Measurements from ENCODE around the gene KRTAP1-3. TPM values are rescaled to one million over a fixed set of nuclear protein-coding genes. Genes with fewer than 3 reads are reported as not detected.
"Not testable (repeated sequence)": the region's sequence is repeated elsewhere in the genome, so short reads cannot be mapped to it uniquely, and the experiment has no call there.

Gene KRTAP1-3
- total RNA-seq (2014; rRNA removed; shearing (Covaris generic)): not detected in 2 replicates
- polyA plus RNA-seq (2015; cell fraction: cytosol; rRNA removed): not detected in 2 replicates
- polyA plus RNA-seq (2015; cell fraction: nucleus; rRNA removed): not detected in 2 replicates

- in situ Hi-C loops (cut with HindIII; ENCODE audit: low pct_unique_long_range_greater_than_20kb, low sequenced_read_pairs); DNase-seq (ENCODE audit: low read depth, low spot score): not testable (repeated sequence)
Observed at GRCh38 chr17:41034346-41034935, at the start of gene KRTAP1-3. KRTAP1-3 (minus strand) TSS chr17:41034874; CDS start chr17:41034821, 53 bp downstream.

DNA sequence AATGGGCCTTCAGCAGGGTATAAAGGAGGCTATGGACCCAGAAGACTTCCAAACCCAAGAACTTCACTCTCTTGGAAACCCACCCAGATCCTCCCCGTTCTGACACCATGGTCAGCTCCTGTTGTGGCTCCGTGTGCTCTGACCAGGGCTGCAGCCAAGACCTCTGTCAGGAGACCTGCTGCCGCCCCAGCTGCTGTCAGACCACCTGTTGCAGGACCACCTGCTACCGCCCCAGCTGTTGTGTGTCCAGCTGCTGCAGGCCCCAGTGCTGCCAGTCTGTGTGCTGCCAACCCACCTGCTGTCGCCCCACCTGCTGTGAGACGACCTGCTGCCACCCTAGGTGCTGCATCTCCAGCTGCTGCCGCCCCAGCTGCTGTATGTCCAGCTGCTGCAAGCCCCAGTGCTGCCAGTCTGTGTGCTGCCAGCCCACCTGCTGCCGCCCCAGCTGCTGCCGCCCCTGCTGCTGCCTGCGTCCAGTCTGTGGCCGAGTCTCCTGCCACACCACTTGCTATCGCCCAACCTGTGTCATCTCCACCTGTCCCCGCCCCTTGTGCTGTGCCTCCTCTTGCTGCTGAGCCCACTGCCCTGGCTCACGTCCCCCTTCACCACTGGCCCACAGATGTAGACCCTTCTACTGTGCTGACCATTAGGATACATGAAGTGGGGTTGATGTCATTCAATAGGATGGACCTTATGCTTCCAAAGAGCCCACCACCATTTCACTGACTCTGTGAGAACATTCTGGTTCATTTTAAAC, 49.6 kb upstream of the KRTAP1-3 start, which contains the start of gene KRTAP4-7:
Gene KRTAP4-7, plus strand, starts transcription at position 51 of the 757 bp plus-strand sequence. Its CDS starts 57 bp downstream, at position 108.
- in situ Hi-C loops (cut with HindIII; ENCODE audit: low pct_unique_long_range_greater_than_20kb, low sequenced_read_pairs); DNase-seq (ENCODE audit: low read depth, low spot score): not testable (repeated sequence)

DNA sequence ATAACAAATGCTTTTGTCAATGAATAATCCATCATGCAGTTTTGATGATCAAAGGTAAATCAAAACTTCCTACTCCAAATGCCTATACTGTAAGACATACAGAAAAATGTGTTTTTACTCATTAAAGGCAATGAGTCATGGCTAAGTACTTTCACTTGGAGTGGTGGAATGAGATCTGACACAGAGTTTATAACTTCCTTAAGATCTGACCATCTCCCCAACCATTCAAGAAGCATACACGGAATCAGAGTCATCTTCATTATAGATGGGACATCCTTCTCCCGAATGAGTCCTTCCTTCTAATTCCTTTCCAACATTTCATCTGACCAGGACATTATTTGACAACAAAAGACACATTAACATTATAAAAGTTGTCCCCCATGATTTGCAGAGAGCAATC, 48.8 kb upstream of the KRTAP1-3 start:
- in situ Hi-C loops (cut with HindIII; ENCODE audit: low pct_unique_long_range_greater_than_20kb, low sequenced_read_pairs); DNase-seq (ENCODE audit: low read depth, low spot score): not testable (repeated sequence)

- peak; percentile 93 for DNase-seq (ENCODE audit: low read depth, low spot score)
- in situ Hi-C loops (cut with HindIII; ENCODE audit: low pct_unique_long_range_greater_than_20kb, low sequenced_read_pairs): no loop called here
Observed at GRCh38 chr17:41082626-41083025, 48.0 kb upstream of the KRTAP1-3 start.

GRCh38 chr17:41076788-41077187, 42.1 kb upstream of the KRTAP1-3 start:
- in situ Hi-C loops (cut with HindIII; ENCODE audit: low pct_unique_long_range_greater_than_20kb, low sequenced_read_pairs): no loop called here
- DNase-seq (ENCODE audit: low read depth, low spot score): no peak

- no peak for DNase-seq (ENCODE audit: low read depth, low spot score)
- in situ Hi-C loops (cut with HindIII; ENCODE audit: low pct_unique_long_range_greater_than_20kb, low sequenced_read_pairs): no loop called here
Observed at GRCh38 chr17:41073676-41074075, 39.0 kb upstream of the KRTAP1-3 start.

DNA sequence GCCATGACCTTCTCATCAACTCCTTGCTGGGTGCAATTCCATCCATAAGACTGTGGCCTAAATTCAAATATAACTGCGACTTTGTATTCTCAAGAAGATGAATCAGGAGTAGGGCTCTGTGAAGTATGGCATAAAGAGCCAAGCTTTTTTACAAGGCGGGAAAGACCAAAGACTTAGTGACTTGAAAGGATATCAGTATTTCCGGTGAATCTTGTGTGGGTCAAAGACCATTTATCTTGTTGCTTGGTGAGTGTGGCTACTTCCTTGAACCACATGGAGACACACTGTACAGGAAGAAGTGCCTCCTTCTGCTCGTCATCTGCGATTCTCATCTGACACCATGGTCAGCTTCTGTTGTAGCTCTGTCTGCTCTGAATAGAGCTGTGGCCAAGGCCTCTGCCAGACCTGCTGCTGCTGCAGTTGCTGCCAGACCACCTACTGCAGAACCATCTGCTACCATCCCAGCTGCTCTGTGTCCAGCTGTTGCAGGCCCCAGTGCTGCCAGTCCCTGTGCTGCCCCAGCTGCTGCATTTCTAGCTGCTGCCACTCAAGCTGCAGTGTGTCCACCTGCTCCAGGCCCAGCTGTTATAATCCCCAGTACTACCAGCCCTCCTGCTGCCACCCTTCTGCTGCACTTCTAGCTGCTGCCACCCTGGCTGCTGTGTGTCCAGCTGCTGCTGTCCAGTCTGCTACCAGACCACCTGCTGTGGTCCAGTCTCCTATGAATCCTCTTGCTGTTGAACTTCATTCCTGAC, 37.1 kb upstream of the KRTAP1-3 start:
- DNase-seq (ENCODE audit: low read depth, low spot score): no peak
- in situ Hi-C loops (cut with HindIII; ENCODE audit: low pct_unique_long_range_greater_than_20kb, low sequenced_read_pairs): no loop called here

DNA sequence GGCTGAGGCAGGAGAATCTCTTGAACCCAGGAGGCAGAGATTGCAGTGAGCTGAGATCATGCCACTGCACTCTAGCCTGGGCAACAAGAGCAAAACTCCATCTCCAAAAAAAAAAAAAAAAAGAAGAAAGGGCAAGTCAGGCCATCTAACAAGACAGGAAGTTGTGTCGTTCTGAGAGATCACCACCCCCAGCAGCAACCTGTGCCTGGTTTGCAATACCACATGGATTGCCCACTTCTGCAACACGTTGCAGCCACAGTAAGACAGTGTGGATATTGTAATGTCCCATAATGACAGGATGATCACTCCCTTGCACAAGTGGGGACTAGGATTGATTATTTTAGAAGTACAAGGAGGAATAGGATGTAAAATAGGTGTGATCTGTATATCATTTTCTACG, 34.4 kb upstream of the KRTAP1-3 start:
- DNase-seq (ENCODE audit: low read depth, low spot score): no peak
- in situ Hi-C loops (cut with HindIII; ENCODE audit: low pct_unique_long_range_greater_than_20kb, low sequenced_read_pairs): no loop called here

DNA sequence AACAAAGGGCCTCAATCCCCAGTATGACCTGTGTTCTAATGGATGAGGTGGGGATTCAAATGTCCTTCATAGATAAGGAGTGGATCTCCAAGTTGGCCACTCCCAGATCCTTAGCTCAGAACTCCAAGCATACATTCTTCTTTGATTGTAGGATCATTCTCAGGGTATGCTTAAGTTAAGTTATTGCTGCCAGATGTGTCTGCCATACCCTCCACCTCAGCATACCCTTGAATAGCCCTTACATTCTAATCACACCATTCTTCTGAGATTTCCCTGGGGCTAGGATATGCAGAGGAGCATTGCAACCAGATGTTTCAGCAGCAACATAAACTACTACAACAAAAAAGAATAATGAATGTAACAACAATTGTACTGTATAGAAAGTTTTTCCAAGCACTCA, 32.6 kb upstream of the KRTAP1-3 start:
- in situ Hi-C loops (cut with HindIII; ENCODE audit: low pct_unique_long_range_greater_than_20kb, low sequenced_read_pairs): no loop called here

DNA sequence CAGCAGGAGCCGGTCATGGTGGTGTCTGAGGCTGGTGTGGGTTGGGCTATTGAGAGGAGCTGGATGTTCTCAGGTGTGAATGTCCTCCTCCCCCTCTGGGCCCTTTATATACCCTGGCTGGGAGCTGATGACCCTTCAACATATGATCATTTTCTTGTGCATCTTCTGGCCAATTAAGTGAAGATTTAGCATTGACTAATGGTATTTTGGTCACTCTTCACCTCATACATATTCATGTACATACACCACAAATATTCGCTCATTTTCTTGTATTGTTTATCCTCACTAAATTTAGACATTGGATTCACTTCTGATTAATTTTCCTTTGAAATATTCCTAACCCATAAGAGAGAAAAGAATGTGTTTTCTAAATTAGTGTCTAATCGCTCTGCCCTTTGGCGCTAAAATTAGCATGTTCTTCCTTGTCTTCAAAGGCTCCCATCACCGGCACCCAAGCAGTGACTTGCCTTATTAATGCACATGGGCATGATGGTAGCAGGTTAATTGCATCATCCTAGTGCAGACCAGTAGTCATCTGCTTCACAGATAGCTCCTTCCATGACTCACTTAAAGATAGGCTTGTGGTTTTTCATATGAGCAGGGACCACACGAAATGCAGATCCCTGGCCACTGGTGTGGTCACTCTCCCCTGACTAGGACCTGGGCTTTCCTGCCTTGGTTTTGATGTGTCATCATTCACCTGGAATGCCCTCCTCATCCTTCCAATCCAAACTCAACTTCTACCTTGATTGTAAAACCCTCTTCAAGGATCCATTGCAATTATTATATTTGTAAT, 31.4 kb upstream of the KRTAP1-3 start, which contains the start of gene KRTAP2-4:
Gene KRTAP2-4, minus strand, starts transcription at position 51 of the 796 bp plus-strand sequence. Its CDS starts 34 bp downstream, at position 17.
- no peak for DNase-seq (ENCODE audit: low read depth, low spot score)
- in situ Hi-C loops (cut with HindIII; ENCODE audit: low pct_unique_long_range_greater_than_20kb, low sequenced_read_pairs): no loop called here

More for the DNA sequence above, 32.6 kb upstream of the KRTAP1-3 start:
- no peak for DNase-seq (ENCODE audit: low read depth, low spot score)

DNA sequence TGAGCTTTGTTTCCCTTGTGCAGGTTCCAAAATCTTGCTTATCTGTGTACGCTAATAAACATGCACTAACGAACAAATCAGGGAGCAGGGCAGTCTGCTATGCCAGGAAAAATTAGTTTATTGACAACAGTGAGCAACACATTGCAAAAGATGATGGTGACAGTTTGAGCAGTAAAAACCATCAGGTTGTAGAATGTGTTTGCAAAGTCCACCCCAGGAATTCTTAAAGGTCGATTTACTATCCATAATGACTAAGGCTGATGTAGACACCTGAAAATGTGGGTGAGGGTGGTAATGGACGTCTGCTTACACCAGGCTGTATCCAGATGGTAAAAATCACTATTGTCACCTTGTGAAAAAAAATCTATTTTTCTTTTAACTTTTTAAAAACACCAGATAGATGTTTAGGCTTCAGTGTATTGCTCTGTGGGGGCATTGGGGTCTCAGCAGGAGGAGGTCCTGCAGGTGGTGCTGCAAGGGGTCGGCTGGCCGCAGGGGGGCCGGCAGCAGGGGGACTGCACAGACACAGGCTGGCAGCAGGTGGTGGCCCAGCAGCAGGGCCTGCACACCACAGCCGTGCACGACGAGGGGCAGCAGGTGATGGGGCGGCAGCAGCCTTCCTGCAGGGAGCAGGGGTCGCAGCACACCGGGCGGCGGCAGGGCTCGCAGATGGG, 30.5 kb upstream of the KRTAP1-3 start:
- in situ Hi-C loops (cut with HindIII; ENCODE audit: low pct_unique_long_range_greater_than_20kb, low sequenced_read_pairs); DNase-seq (ENCODE audit: low read depth, low spot score): not testable (repeated sequence)

DNA sequence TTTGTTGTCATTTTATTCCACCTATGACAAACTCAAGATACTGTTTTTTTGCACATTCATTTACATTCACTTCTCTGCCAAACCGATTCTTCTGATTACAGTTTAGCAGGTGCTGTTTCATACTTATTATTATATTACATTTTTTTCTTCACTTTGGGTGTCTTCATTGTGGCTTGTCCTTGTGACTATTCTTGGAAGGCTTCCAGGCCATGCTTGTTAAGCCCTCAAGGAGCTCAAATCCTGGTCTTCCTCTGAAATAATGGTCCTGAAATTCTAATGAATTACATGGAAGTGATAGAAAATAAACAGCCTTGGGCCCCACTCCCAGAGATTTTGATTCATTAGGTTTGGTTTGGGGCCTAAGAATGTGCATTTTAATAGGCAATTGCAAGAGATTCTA, 29.6 kb upstream of the KRTAP1-3 start:
- in situ Hi-C loops (cut with HindIII; ENCODE audit: low pct_unique_long_range_greater_than_20kb, low sequenced_read_pairs): no loop called here
- no peak for DNase-seq (ENCODE audit: low read depth, low spot score)

DNA sequence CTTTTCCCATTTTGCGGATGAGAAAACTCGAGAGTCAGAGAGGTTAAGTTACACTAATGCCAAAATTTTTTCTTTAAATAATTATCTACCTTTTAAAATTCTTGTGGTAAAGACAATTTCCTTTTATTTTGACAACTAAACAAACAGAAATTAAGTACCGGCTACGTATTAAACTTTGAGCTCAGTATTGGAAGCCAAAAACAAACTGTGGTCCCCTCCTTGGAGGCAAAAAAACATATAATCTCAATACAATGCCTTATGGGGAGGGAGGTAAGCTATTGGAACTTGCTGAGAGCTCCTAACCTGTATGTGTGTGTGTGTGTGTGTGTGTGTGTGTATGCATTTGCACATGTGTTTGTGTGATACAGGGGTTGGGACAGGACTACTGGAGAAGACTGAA, 28.8 kb upstream of the KRTAP1-3 start:
- no peak for DNase-seq (ENCODE audit: low read depth, low spot score)
- in situ Hi-C loops (cut with HindIII; ENCODE audit: low pct_unique_long_range_greater_than_20kb, low sequenced_read_pairs): no loop called here

DNA sequence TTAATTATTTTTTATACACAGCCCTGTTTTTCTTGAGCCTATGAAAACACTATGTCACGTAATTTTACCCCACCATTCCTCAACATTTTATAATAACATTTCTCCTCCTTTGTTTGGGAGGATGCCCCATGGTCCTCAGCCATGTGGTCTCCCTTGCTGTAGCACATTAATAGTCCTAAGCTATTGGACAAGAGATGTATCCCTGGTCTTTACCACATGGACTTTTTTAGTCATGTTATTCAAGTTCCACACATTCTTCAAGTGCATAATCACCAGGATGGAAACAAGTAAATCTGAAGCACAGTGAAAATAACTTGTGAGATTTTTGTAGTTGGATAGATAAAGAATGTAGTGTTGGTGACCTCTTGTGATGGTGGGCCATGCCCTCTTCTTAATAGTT, 27.3 kb upstream of the KRTAP1-3 start:
- no peak for DNase-seq (ENCODE audit: low read depth, low spot score)
- in situ Hi-C loops (cut with HindIII; ENCODE audit: low pct_unique_long_range_greater_than_20kb, low sequenced_read_pairs): no loop called here

- in situ Hi-C loops (cut with HindIII; ENCODE audit: low pct_unique_long_range_greater_than_20kb, low sequenced_read_pairs): no loop called here
- peak; percentile 80 for DNase-seq (ENCODE audit: low read depth, low spot score)
Observed at GRCh38 chr17:41060052-41060604, 25.5 kb upstream of the KRTAP1-3 start, which contains the start of gene KRTAP2-3. KRTAP2-3 (minus strand) TSS chr17:41060114; CDS start chr17:41060050, 64 bp downstream.

DNA sequence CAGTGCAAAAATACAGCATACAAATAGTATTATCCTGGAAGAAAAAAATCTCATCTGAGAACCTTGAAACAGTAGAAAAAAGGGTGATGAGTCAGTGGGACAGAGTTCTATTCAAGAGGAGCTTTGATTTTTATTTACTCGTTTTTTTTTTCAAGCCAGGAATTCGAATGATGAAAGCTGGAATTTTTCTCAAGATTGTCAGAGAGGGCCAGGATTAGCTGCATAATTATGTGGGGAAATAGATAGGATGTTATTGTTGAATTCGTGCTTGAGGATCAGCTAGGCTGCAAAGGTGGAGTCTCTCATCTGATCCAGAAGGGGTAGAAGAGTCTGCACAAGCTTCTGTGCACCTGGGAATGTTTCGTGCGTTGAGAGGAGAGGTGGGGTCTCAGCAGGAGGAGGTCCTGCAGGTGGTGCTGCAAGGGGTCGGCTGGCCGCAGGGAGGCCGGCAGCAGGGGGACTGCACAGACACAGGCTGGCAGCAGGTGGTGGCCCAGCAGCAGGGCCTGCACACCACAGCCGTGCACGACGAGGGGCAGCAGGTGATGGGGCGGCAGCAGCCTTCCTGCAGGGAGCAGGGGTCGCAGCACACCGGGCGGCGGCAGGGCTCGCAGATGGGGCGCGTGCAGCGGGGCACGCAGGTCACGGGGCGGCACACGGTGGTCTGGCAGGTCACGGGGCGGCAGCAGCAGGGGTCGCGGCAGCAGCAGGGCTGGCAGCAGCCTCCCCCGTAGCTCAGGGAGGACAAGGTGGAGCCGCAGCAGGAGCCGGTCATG, 24.8 kb upstream of the KRTAP1-3 start:
- in situ Hi-C loops (cut with HindIII; ENCODE audit: low pct_unique_long_range_greater_than_20kb, low sequenced_read_pairs); DNase-seq (ENCODE audit: low read depth, low spot score): not testable (repeated sequence)

Measured in SK-MEL-5 (cell line).